ENCODE results near the gene SORBS2. TPM values are rescaled to one million over a fixed set of nuclear protein-coding genes. Genes with fewer than 3 reads are reported as not detected.

The SORBS2 gene
- total and polyA plus RNA-seq, 2 of the 4 experiments (the other 2 are of a cell fraction) = 0.18 TPM; not detected in 1

DNA sequence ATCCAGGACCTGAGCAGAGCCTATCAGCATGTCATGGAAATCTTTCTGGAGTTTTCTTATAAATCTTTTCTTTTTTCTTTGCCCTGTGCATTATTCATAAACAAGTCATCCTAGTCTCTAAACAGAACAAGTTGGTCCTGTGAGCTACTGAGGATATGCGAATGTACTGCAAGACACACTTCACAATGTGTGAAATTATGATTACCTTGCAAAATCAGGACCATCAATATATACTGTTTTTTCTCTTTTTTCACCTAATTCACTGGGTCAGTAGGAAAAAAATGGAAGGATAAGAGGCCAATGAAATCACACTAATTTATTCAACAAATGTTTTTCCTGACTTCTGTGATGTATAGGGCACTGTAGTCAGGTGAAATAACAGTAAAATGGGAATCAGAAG lies 14.4 kb upstream of the SORBS2 start:
- no peaks in the 10 kb centered on the region for H3K4me1 ChIP-seq (ENCODE audit: control insufficient read depth, insufficient read depth, low read length)
- ChIA-PET POLR2A (ENCODE audit: unreplicated experiment) (no interaction called here), CTCF (no interaction called here)
- dilution Hi-C loops (cut with HindIII; ENCODE audit: low sequenced_read_pairs, unreplicated experiment) = no loop called here
- H3K4me3 ChIP-seq (ENCODE audit: insufficient read depth, low read depth, low read length) = no peak overlapping the region
- H3K9me3 ChIP-seq (ENCODE audit: control insufficient read depth, insufficient read depth, low read length) = no peaks in the 10 kb centered on the region
- H2AK9ac ChIP-seq (replicated peaks; ENCODE audit: low read depth, low read length, poor library complexity) = no peak overlapping the region
- H3K4ac ChIP-seq (ENCODE audit: low read depth, low read length) = no peak overlapping the region
- in situ Hi-C loops (cut with MboI; ENCODE audit: low sequenced_read_pairs) = no loop called here
- no peak overlapping the region for H3K23ac ChIP-seq (ENCODE audit: low read depth, low read length)
- H2BK120ac ChIP-seq (ENCODE audit: low read depth, low read length) = no peak overlapping the region
- no peak for ATAC-seq (ENCODE audit: low read depth)
- H2AK5ac ChIP-seq (ENCODE audit: low read depth, low read length) = no peak overlapping the region
- TF ChIP-seq USF2 (IDR thresholded peaks at IDR 0.05; ENCODE audit: low read depth, low read length) (no peak), SMC3 (IDR thresholded peaks at IDR 0.05; ENCODE audit: low read depth, low read length) (no peak), POLR2A (IDR thresholded peaks at IDR 0.05; ENCODE audit: low read depth, low read length) (no peak), MAFK (IDR thresholded peaks at IDR 0.05; ENCODE audit: low read depth, low read length) (peak; percentile 87), RFX5 (IDR thresholded peaks at IDR 0.05; ENCODE audit: low read depth, low read length) (no peak), CHD1 (IDR thresholded peaks at IDR 0.05; ENCODE audit: low read depth, low read length) (no peak), MAZ (IDR thresholded peaks at IDR 0.05; ENCODE audit: borderline replicate concordance, low read depth, low read length) (no peak), MXI1 (IDR thresholded peaks at IDR 0.05; ENCODE audit: borderline replicate concordance, low read depth, low read length) (no peak)
- no CpG with 5 or more reads among the region's 1 CpG for WGBS, 2 experiments (ENCODE audit: extremely low coverage in 2 of 2, insufficient read length in 1 of 2)
- no TSS peak for BruUV-seq (replicated peaks)
- H4K91ac ChIP-seq (ENCODE audit: insufficient read depth, low read depth, low read length) = no peak overlapping the region
- no peak overlapping the region for H3K9ac ChIP-seq (ENCODE audit: low read depth, low read length)
- intact Hi-C loops (cut with micrococcal nuclease) = no loop called here
- no peaks in the 10 kb centered on the region for H3K79me1 ChIP-seq (ENCODE audit: low read depth in 1 of 2, low read length in 2 of 2)
- no peak overlapping the region for H4K8ac ChIP-seq (ENCODE audit: low read depth in 2 of 2, low read length in 2 of 2)
- no peak overlapping the region for H3K14ac ChIP-seq (replicated peaks; ENCODE audit: low read depth, low read length)
- no peaks in the 10 kb centered on the region for H3K36me3 ChIP-seq (ENCODE audit: control insufficient read depth, insufficient read depth, low read length)
- no peak overlapping the region for H3K27ac ChIP-seq (ENCODE audit: insufficient read depth, low read length)
- H2BK15ac ChIP-seq (ENCODE audit: low read depth, low read length) = no peak overlapping the region
- H3K9me1 ChIP-seq (ENCODE audit: insufficient read depth, low read length) = no peaks in the 10 kb centered on the region
- no peak overlapping the region for H3K18ac ChIP-seq (ENCODE audit: low read depth, low read length)
- no peak for DNase-seq
- no peak overlapping the region for H3K4me2 ChIP-seq (ENCODE audit: low read depth, low read length)
- H2BK20ac ChIP-seq (ENCODE audit: low read depth, low read length) = no peak overlapping the region
- H4K5ac ChIP-seq (ENCODE audit: low read depth, low read length) = no peak overlapping the region
- H2BK5ac ChIP-seq (ENCODE audit: low read depth, low read length, poor library complexity, severe bottlenecking) = no peak overlapping the region
- no peak overlapping the region for H2AFZ ChIP-seq (replicated peaks; ENCODE audit: low read length, poor library complexity)
- H4K20me1 ChIP-seq (ENCODE audit: insufficient read depth, low read length) = no peaks in the 10 kb centered on the region
- peaks cover 9% of the 10 kb centered on the region for H3K27me3 ChIP-seq (ENCODE audit: control insufficient read depth, insufficient read depth, low read length)
- no peak overlapping the region for H3K56ac ChIP-seq (ENCODE audit: extremely low read depth, insufficient read depth, low read length)

All from IMR-90 (cell line).